Esophagus squamous epithelium (tissue), 4 donors: ENCODE data around the gene MYH15.

Experiments
- POLR2A ChIP-seq, 4 donors: fragments of 450-650 bp; IDR thresholded peaks; one replicate each; pipeline ENCODE4 v1.6.1; 2017; ENCODE audit warnings: antibody characterized with exemption in 4 of 4, mild to moderate bottlenecking in 4 of 4, moderate library complexity in 3 of 4
- TF ChIP-seq, protein P1 (sequence below), 6 experiments: fragments of 450-650 bp in 4 of 6; fragments of 200-600 bp in 2 of 6; sonication (generic) in 2 of 6; IDR thresholded peaks; one replicate each; pipeline ENCODE4 v1.5.1; 2016 to 2019; ENCODE audit warnings: antibody characterized with exemption in 6 of 6, mild to moderate bottlenecking in 4 of 6, moderate library complexity in 4 of 6

DNA sequence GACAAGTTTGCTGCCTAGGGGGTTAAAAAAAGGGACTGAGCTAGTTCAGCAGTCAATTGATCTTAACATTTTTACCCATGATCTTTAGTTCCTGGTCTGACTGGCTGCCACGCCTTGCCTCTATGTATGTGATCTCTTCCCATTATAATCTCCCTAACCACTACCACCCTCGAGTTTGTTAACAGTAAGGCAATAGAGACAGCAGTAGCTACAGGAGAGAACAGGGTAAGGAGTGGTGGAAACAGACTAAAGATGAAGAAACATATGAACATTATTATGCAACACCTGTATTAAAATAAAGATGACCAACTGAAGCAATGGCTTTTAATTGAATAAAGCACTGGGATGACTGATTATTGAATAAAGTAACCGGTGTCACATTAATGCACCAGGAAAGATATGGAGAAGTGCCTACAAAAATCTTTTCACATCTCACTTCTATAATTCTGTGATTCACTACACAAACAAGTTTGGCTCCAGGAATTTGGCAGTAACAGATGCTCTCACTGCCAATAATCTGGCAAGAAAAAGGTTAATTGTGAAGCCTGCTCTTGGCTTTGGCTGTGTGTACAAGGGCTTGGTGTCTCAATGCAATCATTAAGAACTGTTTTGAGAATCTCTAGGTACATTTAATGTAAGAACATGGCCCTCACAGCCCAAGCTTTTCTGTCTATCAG lies 118.3 kb downstream of the MYH15 start:
- TF ChIP-seq, protein P1, sequence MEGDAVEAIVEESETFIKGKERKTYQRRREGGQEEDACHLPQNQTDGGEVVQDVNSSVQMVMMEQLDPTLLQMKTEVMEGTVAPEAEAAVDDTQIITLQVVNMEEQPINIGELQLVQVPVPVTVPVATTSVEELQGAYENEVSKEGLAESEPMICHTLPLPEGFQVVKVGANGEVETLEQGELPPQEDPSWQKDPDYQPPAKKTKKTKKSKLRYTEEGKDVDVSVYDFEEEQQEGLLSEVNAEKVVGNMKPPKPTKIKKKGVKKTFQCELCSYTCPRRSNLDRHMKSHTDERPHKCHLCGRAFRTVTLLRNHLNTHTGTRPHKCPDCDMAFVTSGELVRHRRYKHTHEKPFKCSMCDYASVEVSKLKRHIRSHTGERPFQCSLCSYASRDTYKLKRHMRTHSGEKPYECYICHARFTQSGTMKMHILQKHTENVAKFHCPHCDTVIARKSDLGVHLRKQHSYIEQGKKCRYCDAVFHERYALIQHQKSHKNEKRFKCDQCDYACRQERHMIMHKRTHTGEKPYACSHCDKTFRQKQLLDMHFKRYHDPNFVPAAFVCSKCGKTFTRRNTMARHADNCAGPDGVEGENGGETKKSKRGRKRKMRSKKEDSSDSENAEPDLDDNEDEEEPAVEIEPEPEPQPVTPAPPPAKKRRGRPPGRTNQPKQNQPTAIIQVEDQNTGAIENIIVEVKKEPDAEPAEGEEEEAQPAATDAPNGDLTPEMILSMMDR (IDR thresholded peaks at IDR 0.05) = no peak
- no peak for TF ChIP-seq POLR2A (IDR thresholded peaks at IDR 0.05)
